Left lung (tissue), 14 donors: ENCODE measurements around the gene NAPEPLD. TPM values are rescaled to one million over a fixed set of nuclear protein-coding genes. Genes with fewer than 3 reads are reported as not detected.
"Not testable (repeated sequence)": the region's sequence is repeated elsewhere in the genome, so short reads cannot be mapped to it uniquely, and the experiment has no call there.

Experiments used
- ATAC-seq: fragments of 200-7000 bp; cut with Tn5 transposase; one replicate; pipeline ENCODE4 v1.9.1; 2020; ENCODE audit warnings: moderate library complexity
- DNase-seq, 4 donors: peaks; one replicate each; pipeline ENCODE4 v3.0.0-alpha.2; 2013 to 2020
- H3K27ac ChIP-seq, 2 donors: fragments of 200-600 bp; sonication (generic) in 1 of 2; one replicate each; pipeline versions ENCODE4 v1.5.0 to v1.8.0; 2020 to 2021
- H3K27me3 ChIP-seq, 2 donors: fragments of 200-600 bp; sonication (generic) in 1 of 2; one replicate each; pipeline versions ENCODE4 v1.5.0 to v1.8.0; 2020 to 2021
- H3K36me3 ChIP-seq, 2 donors: fragments of 200-600 bp; sonication (generic) in 1 of 2; one replicate each; pipeline versions ENCODE4 v1.5.0 to v1.8.0; 2020 to 2021
- H3K4me1 ChIP-seq, 2 donors: fragments of 200-600 bp; one replicate each; pipeline ENCODE4 v1.8.0; 2021
- H3K4me3 ChIP-seq, 2 donors: fragments of 200-600 bp; sonication (generic) in 1 of 2; one replicate each; pipeline versions ENCODE4 v1.5.0 to v1.8.0; 2020 to 2021; ENCODE audit warnings: mild to moderate bottlenecking in 1 of 2
- H3K9me3 ChIP-seq, 2 donors: fragments of 200-600 bp; sonication (generic) in 1 of 2; one replicate each; pipeline versions ENCODE4 v1.5.0 to v1.8.0; 2020 to 2021
- CTCF ChIP-seq, 2 donors: fragments of 200-600 bp; sonication (generic) in 1 of 2; IDR thresholded peaks; one replicate each; pipeline versions ENCODE4 v1.5.0 to v1.8.0; 2021; ENCODE audit warnings: antibody characterized with exemption in 2 of 2
- intact Hi-C, 2 donors: fragments of 100-400 bp; cut with DNase I; formaldehyde crosslinking; loops; one replicate each; pipeline versions ENCODE4 v1.11.2 to v1.14.2; 2022
- long read RNA-seq, 12 donors: library from polyadenylated mRNA in 2 of 12; unstranded in 2 of 12; transcript quantifications; one replicate each; pipeline ENCODE4 v2.0.0 and lab custom pipeline, GENCODE V29; 2019 to 2026
- polyA plus RNA-seq, 6 donors: library from polyadenylated mRNA; unstranded; fragments of 120-200 nt; gene quantifications; one replicate each; pipeline ENCODE4 v1.2.1, GENCODE V29; 2013; ENCODE audit not compliant: insufficient read length in 6 of 6
- total RNA-seq, 2 donors: library from RNA; stranded (reverse); fragmentation: NEBNext Ultra II Directional; extraction: Animal tissue kit (Norgen Biotek cat#: 25700); gene quantifications; one replicate each; pipeline ENCODE4 v1.2.1, GENCODE V29; 2021
- donor health status: DM: no; HTN: yes; CAD: no.
- donor health status: DM: no; HTN: no; CAD: no.

The NAPEPLD gene
- total RNA-seq (10 to 100 TPM; 15.9 to 24.3 TPM), polyA plus RNA-seq (10 to 100 TPM; 29.7 to 37.7 (median 32.1) TPM)
- long read RNA-seq, donor 1, full-length matches to known transcripts: 9 of 204 reads
- long read RNA-seq, donor 1, partial matches to known transcripts: 171 of 204 reads
- long read RNA-seq, donor 1, other reads (novel, unspliced or antisense): 24 of 204 reads
- long read RNA-seq, donor 2, partial matches to known transcripts: 0 of 4 reads
- long read RNA-seq, donor 2, other reads (novel, unspliced or antisense): 0 of 4 reads
- long read RNA-seq, donor 3, full-length matches to known transcripts: 4 of 4 reads
- long read RNA-seq, donor 3, partial matches to known transcripts: 0 of 4 reads
- long read RNA-seq, donor 3, other reads (novel, unspliced or antisense): 0 of 4 reads
- long read RNA-seq, donor 4, transcript NAPEPLD-209 (5 exons, 2,380 nt): major isoform, 5 of 7 reads
- long read RNA-seq, donor 4, partial matches to known transcripts: 2 of 7 reads
- long read RNA-seq, donor 4, other reads (novel, unspliced or antisense): 0 of 7 reads
- long read RNA-seq, donor 5, full-length matches to known transcripts: 5 of 5 reads
- long read RNA-seq, donor 5, partial matches to known transcripts: 0 of 5 reads
- long read RNA-seq, donor 5, other reads (novel, unspliced or antisense): 0 of 5 reads
- long read RNA-seq, donor 6, full-length matches to known transcripts: 4 of 4 reads
- long read RNA-seq, donor 6, partial matches to known transcripts: 0 of 4 reads
- long read RNA-seq, donor 6, other reads (novel, unspliced or antisense): 0 of 4 reads
- long read RNA-seq, donor 7, partial matches to known transcripts: 0 of 1 reads
- long read RNA-seq, donor 7, other reads (novel, unspliced or antisense): 0 of 1 reads
- long read RNA-seq, donor 8, partial matches to known transcripts: 0 of 2 reads
- long read RNA-seq, donor 8, other reads (novel, unspliced or antisense): 0 of 2 reads
- long read RNA-seq, donor 9, partial matches to known transcripts: 0 of 1 reads
- long read RNA-seq, donor 9, other reads (novel, unspliced or antisense): 0 of 1 reads
- long read RNA-seq, donor 10, partial matches to known transcripts: 1 of 2 reads
- long read RNA-seq, donor 10, other reads (novel, unspliced or antisense): 0 of 2 reads
- long read RNA-seq, donor 11: 0 reads
- long read RNA-seq, donor 12, partial matches to known transcripts: 0 of 1 reads
- long read RNA-seq, donor 12, other reads (novel, unspliced or antisense): 0 of 1 reads

GRCh38 chr7:103148994-103149807, at the start of gene NAPEPLD:
NAPEPLD (minus strand) TSS chr7:103149099; CDS start chr7:103128776, 20,323 bp downstream.
- Histone ChIP-seq H3K27me3 (no peaks in the 10 kb centered on the region), H3K4me3 (peak within 1 kb of the TSS; percentile 64 to 66), H3K4me1 (peaks cover 0 to 23% of the 10 kb centered on the region in 2 donors), H3K36me3 (no peaks in the 10 kb centered on the region), H3K27ac (peak within 1 kb of the TSS; percentile 98), H3K9me3 (no peaks in the 10 kb centered on the region)
- peak; percentile 86 for ATAC-seq
- no peak for TF ChIP-seq CTCF (IDR thresholded peaks at IDR 0.05)
- intact Hi-C loops: no loop called here
- peak; percentile 89 to 96 (median 92) for DNase-seq

DNA sequence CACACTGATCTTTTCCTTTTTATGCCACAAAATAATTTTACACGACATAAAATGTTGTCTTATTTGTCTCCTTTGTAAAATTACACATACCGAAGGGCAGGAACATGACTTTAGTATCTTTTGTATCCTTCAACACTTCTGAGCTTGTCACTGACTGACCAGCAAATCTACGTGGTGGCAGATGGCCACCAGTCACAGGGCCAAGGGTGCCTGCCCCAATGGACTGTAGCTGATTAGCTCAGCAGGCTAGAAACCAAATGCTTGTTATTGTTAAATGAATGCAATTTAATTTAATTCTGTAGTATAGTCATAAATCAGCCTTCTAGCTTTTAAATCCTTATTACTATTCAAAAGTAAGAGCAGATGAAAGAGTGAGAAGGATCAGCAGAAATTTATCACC, 49.2 kb upstream of the NAPEPLD start:
- H3K36me3 ChIP-seq, intact Hi-C loops, H3K27ac ChIP-seq, H3K27me3 ChIP-seq, ATAC-seq, H3K4me3 ChIP-seq, H3K9me3 ChIP-seq, H3K4me1 ChIP-seq: not testable (repeated sequence)
- DNase-seq: peak in 1 of 4 donors; percentile 28

- H3K4me3 ChIP-seq, H3K9me3 ChIP-seq, H3K27ac ChIP-seq, DNase-seq, H3K4me1 ChIP-seq, H3K27me3 ChIP-seq, intact Hi-C loops, H3K36me3 ChIP-seq, ATAC-seq: not testable (repeated sequence)
Measured at GRCh38 chr7:103195364-103195763, 46.5 kb upstream of the NAPEPLD start.

DNA sequence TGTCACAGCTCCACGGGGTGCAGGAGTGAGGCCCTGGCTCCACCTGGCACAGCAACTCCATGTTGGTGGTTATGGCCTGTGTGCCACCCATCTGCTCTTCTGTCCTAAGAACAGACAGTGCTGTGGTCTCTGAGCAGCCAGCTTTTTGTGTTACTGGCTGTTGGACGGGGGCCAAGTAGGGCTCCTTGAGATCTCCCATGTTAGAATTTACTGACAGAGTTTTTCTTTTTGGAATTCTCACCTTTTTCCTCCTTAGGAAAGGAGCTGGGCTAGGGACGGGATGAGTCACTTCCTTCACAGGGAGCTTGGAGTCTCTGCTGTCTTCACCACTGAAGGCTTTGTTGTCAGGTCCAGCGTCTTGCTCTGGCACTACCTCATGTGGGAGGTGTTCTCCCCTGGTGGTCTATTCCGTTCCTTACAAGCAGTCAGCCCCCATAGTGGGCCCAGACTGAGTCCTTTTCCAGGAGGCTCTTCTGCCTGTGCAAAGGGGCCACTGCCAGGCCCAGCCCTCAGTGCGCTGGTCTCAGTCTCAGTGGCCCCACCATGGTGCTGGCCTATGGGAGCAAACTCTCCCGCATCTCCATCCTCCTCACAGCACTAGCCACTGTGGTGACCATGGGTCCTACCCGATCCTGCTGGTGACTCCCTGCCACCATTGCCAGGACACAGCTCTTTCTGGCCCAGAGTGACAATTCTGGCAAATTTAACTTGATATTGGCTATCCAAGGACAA, 23.7 kb upstream of the NAPEPLD start:
- H3K36me3 ChIP-seq, ATAC-seq, H3K4me3 ChIP-seq, H3K27me3 ChIP-seq, H3K4me1 ChIP-seq, H3K9me3 ChIP-seq, DNase-seq, intact Hi-C loops, H3K27ac ChIP-seq: not testable (repeated sequence)

DNA sequence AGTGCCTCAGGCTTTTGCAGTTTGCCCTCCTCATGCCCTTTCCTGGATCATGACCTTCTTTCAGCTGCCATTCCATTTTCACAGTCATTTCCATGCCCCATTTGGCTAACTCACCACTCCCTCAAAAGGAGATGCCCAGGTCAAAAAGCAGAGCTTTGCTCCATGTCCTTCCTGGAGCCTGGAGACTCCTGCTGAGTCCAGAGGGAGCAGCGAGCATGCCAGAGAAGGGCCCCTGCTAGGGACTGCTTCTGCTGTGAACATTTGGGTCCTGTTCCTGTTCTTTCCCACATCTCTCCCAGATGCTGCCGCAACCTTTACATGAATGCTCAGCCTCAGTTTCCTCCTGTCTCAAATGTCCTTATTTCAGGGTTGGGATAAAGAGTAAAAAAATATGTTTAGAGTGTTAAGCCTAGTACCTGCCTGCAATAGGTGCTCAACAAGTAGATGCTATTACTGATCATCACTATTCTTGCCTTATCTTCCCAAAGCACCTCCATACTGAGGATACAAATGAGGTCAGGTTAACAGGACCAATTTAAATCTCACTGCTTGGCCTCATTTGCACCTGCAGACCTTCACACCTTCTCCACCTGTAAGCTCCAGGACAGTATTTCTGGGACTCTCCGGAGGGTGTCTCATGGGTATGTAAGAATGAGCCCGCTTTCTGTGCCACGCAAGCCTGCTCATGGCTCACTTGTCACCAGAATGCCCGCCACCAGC, 23.0 kb upstream of the NAPEPLD start:
- H3K27me3 ChIP-seq, DNase-seq, H3K4me3 ChIP-seq, ATAC-seq, H3K9me3 ChIP-seq, H3K4me1 ChIP-seq, H3K36me3 ChIP-seq, H3K27ac ChIP-seq, intact Hi-C loops: not testable (repeated sequence)

GRCh38 chr7:103166921-103167544, 18.1 kb upstream of the NAPEPLD start:
- H3K27me3 ChIP-seq, H3K4me3 ChIP-seq, H3K36me3 ChIP-seq, DNase-seq, ATAC-seq, H3K4me1 ChIP-seq, H3K9me3 ChIP-seq, H3K27ac ChIP-seq, intact Hi-C loops: not testable (repeated sequence)

DNA sequence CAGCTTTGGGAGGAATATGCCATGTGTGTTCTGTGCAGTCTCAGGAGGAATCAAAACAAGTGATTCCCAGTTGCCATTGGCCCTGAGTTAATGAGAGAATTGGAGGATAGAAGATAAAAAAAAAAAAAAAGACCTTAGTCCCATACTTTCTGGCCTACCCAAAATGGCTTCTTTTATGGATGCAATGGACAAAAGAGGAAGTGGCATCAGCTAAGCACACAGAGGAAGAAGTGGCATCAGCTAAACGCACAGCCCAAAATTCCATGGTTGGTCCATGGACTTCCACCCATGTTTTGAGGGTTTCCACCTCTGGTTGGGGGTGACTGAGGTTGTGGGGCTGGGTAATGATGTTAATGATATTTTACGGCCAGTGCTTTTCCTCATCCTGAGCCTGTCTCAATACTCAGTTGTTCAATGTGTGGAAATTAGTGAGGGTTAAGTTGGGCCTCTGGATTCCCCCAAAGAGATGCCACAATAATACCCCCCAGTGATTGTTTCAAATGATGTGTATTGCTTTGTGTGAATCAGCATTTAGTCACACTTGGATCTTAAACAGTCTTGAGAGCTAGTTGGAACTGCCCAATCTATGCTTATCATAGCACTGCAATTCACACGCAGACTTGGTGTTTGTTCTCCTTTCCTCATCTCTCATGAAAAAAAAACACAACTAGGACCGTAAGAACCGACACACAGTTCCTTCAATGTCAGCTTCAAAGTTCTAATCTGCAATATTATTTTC, 14.4 kb upstream of the NAPEPLD start:
- intact Hi-C loops, ATAC-seq, H3K27ac ChIP-seq, H3K36me3 ChIP-seq, H3K4me1 ChIP-seq, H3K4me3 ChIP-seq, H3K9me3 ChIP-seq, DNase-seq, H3K27me3 ChIP-seq: not testable (repeated sequence)

- H3K4me3 ChIP-seq, intact Hi-C loops, H3K36me3 ChIP-seq, DNase-seq, H3K9me3 ChIP-seq, H3K27ac ChIP-seq, H3K4me1 ChIP-seq, H3K27me3 ChIP-seq: not testable (repeated sequence)
- peak; percentile 90 for ATAC-seq
Measured at GRCh38 chr7:103162641-103163040, 13.7 kb upstream of the NAPEPLD start.

- DNase-seq, H3K27me3 ChIP-seq, H3K36me3 ChIP-seq, H3K4me1 ChIP-seq, intact Hi-C loops, H3K4me3 ChIP-seq, H3K9me3 ChIP-seq: not testable (repeated sequence)
- ATAC-seq: peak; percentile 38
- peak overlapping the region in 1 of 2 donors; percentile 48 for H3K27ac ChIP-seq
Measured at GRCh38 chr7:103161998-103162616, 13.2 kb upstream of the NAPEPLD start.
